ENCODE measurements around the gene HSD17B11.

GRCh38 chr4:87345139-87345538, 45.8 kb downstream of the HSD17B11 start:
- no peak for TF ChIP-seq JUND (IDR thresholded peaks at IDR 0.05)
- TF ChIP-seq CTCF (IDR thresholded peaks at IDR 0.05 in 2 of 3, conservative IDR thresholded peaks at IDR 0.05 in 1 of 3; ENCODE audit: borderline replicate concordance in 1 of 3, insufficient read depth in 1 of 3, low read depth in 2 of 3, low read length in 2 of 3): no peak
- no peak for TF ChIP-seq YY1 (IDR thresholded peaks at IDR 0.05; ENCODE audit: extremely low read depth, insufficient replicate concordance, low read depth, low read length)
- no peak for TF ChIP-seq ZFX (IDR thresholded peaks at IDR 0.05)
- TF ChIP-seq POLR2A (IDR thresholded peaks at IDR 0.05; ENCODE audit: borderline replicate concordance, extremely low read depth, insufficient read depth, insufficient read length): no peak
- no peak for TF ChIP-seq POLR2AphosphoS5 (IDR thresholded peaks at IDR 0.05; ENCODE audit: low read depth, low read length)
- TF ChIP-seq, protein P1, sequence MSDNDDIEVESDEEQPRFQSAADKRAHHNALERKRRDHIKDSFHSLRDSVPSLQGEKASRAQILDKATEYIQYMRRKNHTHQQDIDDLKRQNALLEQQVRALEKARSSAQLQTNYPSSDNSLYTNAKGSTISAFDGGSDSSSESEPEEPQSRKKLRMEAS (IDR thresholded peaks at IDR 0.05): no peak
- no peak for TF ChIP-seq FOSL1 (IDR thresholded peaks at IDR 0.05; ENCODE audit: low read depth)
- no peak for TF ChIP-seq REST (IDR thresholded peaks at IDR 0.05; ENCODE audit: low read depth)
- no peak for TF ChIP-seq TCF7L2 (IDR thresholded peaks at IDR 0.05; ENCODE audit: borderline replicate concordance, extremely low read depth, insufficient read depth, insufficient read length)
- no peak for TF ChIP-seq SP1 (IDR thresholded peaks at IDR 0.05; ENCODE audit: low read depth)
- TF ChIP-seq EZH2phosphoT487 (IDR thresholded peaks at IDR 0.05; ENCODE audit: borderline replicate concordance): no peak
